GM15510 (cell line): ENCODE measurements around the gene IKZF1.

Experiments used
- POLR2A ChIP-seq: IDR thresholded peaks from 3 replicates; pipeline ENCODE4 v1.6.1; 2011; ENCODE audit warnings: borderline replicate concordance; ENCODE audit not compliant: insufficient read length; ENCODE audit errors: extremely low read depth

IKZF1 gene

DNA sequence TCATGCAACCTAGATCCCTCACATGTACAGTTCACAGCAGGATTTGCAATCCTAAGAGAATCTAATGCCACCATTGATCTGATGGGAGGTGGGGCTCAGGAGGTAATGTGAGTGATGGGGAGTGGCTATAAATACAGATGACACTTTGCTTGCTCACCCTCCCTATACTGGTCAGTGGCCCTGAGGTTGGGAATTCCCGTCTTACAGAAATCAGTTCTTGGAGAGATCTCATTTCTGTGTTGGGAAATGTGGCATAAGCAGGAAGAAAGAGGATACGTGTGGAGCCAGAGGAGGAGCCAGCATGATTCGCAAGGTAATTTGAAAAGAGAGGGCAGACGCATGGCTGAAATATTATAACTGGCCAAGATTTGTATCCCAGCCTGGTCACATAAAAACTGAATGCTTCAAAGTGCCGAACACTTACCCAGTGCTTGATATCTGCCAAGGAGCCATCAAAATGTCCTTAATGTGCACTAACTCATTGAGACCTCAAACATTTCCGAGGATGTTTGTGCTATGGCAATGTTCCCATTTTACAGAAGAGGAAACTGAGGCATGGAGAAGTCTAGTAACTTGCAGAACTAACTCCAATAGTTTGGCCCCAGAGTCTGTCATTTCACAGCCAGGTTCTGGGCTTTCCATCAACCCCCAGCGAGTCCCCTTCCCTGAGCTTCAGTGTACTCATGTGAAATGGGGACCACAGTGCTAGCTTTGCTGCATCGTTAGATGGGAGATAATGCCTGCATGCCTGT is 5.5 kb upstream of the IKZF1 start:
- TF ChIP-seq POLR2A = no peak

DNA sequence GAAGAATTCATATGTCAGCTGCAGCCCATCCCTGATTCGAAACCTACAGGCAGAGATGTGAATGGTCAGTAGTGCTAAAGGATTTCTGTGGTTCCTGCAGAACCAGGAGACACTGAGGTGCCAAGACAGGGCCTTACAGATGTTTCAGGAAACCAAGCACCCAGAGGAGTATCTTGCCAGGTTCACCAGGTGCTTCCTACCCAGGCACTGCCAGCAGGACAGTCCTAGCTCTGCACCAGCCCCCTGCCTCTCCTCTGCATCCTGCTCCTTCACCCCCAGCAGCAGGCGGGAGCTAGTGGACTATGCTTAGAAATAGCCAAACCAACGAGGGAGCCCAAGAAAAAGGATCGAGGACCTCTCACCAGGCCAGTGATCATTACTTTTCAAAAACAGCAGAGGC is 4.2 kb upstream of the IKZF1 start:
- TF ChIP-seq POLR2A = no peak

DNA sequence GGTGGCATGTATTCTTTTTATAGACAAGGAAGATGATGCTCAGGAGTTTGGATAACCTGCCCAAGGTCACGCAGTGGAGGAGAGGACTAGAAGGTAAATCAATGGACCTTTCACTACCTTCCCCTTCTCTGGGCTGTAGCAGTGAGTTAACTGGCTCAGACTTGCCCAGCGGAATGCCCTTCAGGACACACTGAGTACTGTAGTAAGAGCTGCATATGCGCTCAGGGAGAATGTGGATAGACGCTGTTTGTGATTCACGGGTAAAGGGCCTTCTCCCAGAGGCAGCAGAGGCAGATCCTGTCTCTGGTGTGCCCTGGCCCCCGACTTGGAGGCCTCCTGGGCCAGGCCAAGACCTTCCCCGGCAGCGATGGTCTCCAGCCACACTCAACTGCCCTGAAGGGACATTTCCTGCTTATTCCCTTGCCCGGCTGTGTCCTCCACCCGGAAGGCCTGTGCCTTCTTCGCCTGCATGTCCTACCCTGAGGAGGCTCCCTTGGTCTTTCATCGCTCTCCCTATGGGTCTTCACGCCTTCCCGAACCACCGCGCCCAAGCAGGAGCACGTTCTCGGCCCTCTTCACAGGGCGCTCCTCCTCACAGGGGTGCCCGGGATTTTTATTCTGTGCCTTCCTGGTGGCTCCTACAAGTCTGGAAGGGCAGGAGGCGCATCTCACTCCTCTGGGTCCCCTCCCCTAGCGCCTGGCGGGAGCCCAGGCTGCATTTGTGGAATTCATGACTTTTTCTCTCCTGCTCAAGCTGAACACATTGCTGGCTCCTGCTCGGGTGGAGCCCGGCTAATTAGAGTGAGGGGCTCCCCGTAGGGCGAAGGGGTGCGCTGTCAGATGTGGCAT is 1.8 kb upstream of the IKZF1 start:
- TF ChIP-seq POLR2A = no peak

DNA sequence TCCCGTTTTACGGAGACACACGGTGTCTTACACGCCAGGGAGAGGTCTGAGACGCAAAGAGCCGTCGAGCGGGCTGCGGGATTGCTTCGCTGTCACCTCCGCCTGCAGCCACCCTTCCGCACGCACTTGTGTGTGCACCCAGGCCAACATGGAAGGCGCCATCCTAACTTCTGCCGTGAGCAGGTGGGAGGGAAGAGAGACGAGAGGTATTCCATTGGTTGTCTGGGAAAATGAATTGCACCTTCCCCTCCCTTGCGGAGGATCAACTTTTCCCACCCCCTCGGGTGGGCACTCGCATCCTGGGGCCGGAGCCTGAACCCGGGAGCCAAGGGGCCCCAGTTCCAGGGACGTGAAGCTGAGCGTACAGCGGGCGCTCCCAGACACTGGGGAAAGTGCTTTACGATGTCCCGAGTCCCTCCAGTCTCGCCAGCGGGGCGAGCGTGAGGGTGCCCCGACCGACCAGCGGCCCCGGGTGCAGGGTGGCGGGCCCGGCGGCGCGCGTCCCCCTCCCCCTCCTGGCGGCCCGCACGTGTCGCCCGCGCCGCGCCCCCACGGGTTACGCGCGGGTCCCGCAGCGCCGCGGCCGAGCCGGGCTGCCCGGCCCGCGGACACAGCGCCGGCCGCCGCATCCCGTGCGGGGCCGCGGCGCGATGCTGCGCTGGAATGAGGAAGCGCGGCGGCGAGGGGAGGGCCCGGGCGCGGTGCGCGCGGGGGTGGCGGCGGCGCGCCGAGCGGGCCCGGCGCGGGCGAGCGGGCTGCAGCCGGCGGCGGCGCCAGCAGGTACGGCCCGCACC is 984 bp upstream of the IKZF1 start:
- no peak for TF ChIP-seq POLR2A

DNA sequence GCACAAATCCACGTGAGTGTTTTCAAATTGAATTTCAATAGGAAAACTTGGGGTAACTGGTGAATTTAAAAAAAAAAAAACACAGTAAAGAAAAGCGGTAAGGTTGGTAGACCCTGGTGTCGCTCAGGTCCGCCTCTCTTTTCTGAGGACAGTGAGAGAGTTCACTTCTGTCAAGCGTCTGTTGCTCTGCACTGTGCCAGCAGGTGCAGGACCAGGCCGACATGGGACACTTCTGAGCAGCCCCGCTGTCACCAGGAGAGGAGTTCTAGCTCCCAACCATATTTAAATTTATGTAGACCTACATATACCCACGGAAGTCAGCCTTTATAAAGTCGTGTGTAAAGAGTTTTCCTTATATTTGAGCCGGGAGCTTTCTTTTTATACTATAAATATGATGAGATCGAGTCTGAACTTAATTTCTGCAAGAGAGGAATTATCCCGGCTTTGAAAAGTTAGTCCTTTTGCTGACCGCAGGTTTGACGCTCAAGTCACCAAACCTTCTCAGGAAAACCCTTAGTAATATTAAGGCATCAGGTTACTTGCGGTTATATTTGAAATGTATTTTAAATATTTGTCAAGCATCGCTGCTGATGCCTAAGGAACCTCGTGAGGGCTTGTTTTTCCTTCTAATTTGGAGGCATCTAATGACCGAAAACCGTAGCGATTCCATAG is 531 bp downstream of the IKZF1 start:
- peak; percentile 50 for TF ChIP-seq POLR2A

DNA sequence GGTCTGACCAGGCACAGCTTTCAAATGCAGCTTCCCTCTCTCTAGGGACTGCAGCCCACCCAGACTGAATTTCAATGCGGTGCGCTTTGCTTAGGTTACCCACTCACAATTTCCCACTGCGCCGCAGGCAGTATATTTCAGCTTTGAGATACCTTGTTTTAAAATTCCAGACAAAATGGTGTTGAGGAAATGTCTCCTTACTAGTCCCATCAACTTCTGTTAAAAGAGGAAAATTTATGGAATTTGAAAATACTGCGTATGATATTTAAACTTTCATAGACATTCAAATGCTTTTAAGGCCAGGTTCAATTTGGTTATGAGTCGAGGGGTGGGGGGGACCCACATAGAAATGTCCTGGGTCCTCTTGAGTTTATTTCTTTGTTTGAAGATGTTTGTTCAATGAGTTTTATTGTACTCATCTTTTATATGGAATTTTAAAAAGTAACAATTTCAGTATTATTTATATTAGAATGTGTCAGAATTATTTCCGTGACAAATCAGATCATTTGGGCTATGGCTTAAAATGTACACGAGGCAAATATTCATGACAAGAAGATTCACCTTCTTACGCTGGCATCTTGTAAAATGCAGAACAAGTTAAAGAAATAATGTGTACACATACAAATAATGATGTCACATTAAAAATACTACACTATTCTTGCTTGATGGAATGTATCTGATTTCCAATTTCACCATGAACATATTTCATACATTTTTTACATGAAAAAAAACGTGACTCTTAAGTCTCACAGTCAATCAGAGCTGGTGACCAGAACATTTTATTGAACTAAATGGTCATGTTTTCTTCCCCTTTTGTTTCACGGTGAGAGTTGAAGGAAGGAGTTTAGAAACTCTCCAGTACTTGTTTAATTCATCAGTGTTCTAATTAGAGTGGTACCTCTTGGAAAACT is 1.3 kb downstream of the IKZF1 start:
- TF ChIP-seq POLR2A = no peak

DNA sequence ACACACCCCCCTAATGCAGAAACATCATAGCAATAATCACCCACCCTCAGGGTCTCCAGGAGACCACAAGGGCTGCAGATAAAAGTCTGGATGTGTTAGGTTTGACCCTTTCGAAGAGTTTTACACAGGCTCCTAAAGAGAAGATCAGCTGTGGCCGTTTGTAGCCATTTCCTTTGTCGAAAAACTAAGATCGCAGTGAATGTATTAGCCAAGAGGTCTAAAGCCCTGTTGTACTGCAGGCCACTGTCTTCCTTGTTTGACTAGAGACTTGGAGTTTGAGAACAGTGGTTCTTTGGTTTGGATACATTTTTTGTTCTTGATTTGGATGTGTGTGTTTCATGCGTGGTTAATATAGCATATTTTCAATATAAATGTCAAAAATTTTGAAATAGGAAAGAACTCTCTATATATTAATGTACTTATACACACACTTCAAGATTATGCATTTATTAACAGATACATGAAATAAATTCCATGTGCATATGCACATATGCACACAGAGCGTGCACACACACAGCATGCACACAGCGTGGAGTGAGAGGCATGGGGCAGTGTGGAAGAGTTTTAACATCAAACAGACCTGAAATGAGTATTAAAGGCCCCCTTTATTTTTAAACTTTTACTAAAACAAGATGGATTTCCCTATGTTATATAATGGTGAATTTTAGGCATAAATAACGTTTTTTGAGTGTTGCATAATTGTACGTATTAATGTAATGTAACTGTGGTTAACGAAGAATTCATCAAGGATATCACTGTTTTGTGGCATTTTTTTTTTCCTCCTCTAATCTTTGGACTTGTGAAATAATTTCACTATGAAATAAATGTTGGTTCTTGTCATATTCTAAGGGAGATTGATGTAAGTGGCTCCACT is 2.2 kb downstream of the IKZF1 start:
- no peak for TF ChIP-seq POLR2A

DNA sequence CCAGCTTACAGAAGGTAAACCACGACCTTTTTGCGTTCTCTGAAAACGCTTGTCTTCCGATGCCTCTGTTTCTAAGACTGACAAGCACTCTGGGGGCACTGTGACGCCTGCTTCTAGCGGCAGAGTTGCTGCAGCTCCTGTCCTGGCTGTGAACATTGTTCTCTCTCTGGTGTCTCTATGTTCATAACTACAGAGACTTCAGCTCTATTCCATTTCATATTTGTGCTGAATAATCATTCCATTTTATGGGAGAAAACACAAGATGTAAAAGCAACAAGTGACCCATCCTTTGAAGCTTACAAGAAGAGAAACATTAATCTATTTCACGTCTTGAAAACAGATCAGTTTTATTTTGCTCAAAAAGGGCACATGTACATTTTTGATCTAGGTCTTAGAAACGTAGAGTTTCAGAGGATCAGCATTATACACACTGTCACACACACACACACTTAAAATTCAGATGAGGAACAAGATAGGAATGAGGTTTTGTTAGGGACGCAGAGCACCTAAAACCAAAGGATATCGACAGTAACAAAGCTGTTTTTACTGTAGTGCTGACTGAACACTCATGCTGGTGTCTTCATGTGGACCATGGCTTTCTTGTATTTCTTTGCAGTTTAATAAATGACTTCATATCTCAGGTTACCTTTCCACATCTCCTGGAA is 3.0 kb downstream of the IKZF1 start:
- peak; percentile 37 for TF ChIP-seq POLR2A

DNA sequence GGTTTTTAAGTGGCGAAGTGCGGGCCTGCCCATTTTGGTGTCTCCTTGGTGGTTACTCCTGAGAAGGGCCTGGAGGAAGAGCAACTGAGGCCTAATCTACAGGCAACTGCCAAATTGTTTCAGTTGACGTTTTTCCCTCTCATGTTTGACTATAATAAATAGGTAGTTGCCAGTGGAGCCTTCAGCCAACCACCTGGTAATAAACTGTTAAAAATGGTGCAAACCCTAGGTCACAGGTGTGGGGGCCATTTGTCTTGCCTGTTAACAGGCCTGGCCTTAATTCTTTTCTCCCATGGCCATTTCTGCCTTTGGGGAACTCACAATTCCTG is 3.7 kb downstream of the IKZF1 start:
- TF ChIP-seq POLR2A = no peak

DNA sequence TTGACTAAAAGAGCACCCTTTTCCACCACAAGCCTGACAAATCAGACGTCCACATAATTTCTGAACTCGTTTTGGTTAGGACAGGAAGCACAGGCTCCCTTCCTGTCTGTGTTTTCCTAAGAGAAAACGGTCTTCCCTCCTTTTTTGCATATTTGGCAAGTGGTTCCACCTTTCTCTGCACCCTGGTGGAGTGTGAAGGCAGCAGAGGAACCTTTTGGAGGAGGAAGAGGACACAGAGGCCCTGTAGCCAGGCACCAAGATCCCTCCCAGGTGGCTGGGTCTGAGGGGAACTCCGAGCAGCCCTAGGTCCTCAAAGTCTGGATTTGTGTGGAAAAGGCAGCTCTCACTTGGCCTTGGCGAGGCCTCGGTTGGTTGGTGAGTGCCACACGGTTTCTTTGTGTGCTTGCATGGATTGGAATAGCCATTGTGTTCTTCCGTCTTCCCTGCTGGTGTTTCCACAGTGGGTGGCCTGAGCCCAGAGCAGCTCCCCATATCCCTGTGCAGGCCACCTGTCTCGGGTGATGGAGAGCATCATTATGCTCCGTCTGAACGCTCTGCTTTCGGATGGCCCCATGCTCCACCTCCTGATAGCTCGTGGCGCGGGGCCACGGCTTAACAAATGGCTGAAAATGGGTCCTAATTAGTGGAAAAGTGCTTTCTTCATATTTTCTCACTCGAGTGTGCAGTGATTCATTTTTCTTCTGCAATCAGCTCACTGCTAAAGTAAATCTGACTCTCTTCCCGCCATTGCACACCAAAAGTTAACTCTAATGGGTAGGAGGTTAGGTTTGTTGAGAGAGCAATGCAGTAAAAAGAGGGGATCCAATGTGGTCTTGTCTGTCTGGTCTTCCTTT is 4.2 kb downstream of the IKZF1 start:
- TF ChIP-seq POLR2A = peak; percentile 43

DNA sequence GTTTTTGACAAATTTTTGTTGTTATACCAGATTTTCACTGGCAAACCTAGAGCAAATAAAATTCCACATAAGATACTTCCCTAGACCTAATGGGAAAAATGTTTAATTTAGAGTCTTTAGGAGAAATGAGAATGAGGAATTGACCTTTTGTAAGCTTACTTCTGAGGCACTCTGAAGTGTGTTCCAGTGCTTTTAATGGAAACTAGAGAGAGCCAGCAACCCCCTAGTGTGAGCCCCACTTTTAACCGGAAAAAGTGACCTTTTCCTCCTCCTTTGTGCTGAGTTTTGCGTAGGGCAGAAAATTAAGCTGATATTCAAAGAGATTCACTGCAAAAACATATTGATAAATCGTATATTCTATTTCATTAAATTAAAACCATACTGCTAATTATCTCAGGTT is 5.2 kb downstream of the IKZF1 start:
- no peak for TF ChIP-seq POLR2A

DNA sequence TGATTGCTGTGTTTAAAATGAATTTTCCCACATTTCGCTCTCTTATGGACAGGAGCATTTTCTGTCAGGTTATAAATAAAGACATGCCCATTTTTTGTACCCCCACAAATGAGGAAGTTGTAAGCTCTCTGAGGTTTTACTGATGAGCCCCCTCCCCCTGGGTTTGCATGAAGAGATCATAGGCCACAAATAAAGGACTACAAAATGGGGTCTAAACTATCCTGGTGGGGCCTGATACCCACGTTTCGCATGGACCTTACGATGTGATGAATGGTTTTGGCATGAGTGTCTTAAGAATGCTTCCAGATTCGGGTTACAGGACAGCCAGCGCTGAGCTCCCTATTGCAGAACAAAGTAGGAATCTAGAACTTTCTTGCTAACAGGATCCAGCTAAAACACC is 5.8 kb downstream of the IKZF1 start:
- no peak for TF ChIP-seq POLR2A

DNA sequence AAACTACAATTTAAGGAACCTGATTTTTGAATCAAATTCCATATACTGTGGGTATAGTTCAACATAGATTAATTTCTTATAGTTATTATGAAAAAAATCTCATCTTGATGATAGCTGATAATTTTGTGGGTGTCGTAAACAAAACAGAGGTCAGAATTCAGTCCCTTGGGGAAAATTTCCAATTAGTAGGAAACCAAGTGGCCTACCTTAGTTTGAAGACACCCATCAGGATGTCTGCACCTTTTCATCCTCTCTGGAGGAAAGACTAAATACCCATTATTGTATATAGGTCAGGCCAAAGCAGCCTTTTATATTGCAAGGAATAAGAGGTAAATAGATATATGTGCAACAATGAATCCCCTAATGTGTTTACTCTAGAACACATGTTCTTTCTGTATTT is 6.4 kb downstream of the IKZF1 start:
- no peak for TF ChIP-seq POLR2A
